Measurements from ENCODE around the gene TLE1.

TLE1 gene

GRCh38 chr9:81605170-81605670, 84.1 kb downstream of the TLE1 start:
- DNase-seq (ENCODE audit: low spot score), result no peak
- POLR2A ChIA-PET (ENCODE audit: low non-redundant PET), result no interaction called here
- H3K27ac ChIP-seq, result no peak overlapping the region
- TF ChIP-seq CTCF (conservative IDR thresholded peaks at IDR 0.05; ENCODE audit: low read depth), result no peak
- CTCF ChIA-PET, result no interaction called here

DNA sequence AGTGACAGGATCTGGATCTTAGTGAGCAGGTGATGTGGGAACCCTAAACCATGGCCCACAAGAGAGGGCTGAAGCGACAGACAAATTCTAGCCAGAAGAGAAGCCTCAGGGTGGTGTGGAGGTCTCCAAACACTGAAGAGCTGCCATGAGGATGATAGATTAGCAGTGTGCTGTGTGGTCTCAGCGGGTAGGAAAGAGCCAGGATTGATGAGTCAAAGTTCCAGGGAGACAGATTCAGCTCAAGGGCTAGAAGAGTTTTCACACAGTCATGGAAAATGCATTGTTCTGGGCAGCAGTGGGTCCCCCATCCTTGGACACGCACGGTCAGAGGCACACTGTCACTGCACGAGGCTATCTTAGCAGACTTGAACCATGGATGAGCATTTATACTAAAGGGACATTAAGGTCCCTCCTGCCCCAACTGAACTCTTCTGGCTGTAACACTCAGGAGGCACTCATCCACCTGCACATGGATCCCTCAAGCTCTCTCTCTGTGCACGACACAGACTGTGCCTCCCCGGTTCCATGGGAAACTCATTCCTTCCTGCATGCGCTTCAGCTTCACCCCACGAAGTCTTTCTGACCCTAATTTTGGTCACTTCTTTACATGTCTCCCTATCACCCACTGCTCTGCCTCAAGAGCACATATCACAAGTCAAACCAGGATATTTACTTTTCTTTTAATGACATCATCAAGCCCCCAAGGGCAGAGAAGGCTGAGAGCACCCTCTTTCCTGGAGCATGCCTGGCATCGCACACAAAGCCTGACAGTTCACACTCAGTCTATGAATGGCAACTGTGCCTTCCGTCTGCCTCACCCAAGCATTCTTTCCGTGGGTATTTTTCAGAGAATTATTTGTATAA, 84.8 kb downstream of the TLE1 start:
- POLR2A ChIA-PET (ENCODE audit: low non-redundant PET), result no interaction called here
- no peak for DNase-seq (ENCODE audit: low spot score)
- no peak for TF ChIP-seq CTCF (conservative IDR thresholded peaks at IDR 0.05; ENCODE audit: low read depth)
- no peak overlapping the region for H3K27ac ChIP-seq
- CTCF ChIA-PET, result no interaction called here

GRCh38 chr9:81602887-81603680, 86.3 kb downstream of the TLE1 start:
- H3K27ac ChIP-seq, result no peak overlapping the region
- TF ChIP-seq CTCF (conservative IDR thresholded peaks at IDR 0.05; ENCODE audit: low read depth), result no peak
- ChIA-PET CTCF (no interaction called here), POLR2A (ENCODE audit: low non-redundant PET) (no interaction called here)
- no peak for DNase-seq (ENCODE audit: low spot score)

GRCh38 chr9:81601639-81602623, 87.4 kb downstream of the TLE1 start:
- CTCF ChIA-PET, result interaction anchor here (0.6 to 0.7 kb wide), 2 partner anchors 326 to 461 kb away, joined by 3 read pairs; no protein-coding TSS in a partner anchor
- POLR2A ChIA-PET (ENCODE audit: low non-redundant PET), result no interaction called here
- peak; percentile 42 for DNase-seq (ENCODE audit: low spot score)
- TF ChIP-seq CTCF (conservative IDR thresholded peaks at IDR 0.05; ENCODE audit: low read depth), result no peak
- H3K27ac ChIP-seq, result no peak overlapping the region

- no peak for DNase-seq (ENCODE audit: low spot score)
- ChIA-PET CTCF (interaction anchor here (0.6 kb wide), 1 partner anchor 26 kb away, joined by 4 read pairs; no protein-coding TSS in a partner anchor), POLR2A (ENCODE audit: low non-redundant PET) (no interaction called here)
- no peak overlapping the region for H3K27ac ChIP-seq
- no peak for TF ChIP-seq CTCF (conservative IDR thresholded peaks at IDR 0.05; ENCODE audit: low read depth)
These were observed 88.7 kb downstream of the TLE1 start for GRCh38 chr9:81600631-81601030.

Data from RWPE1 (cell line).